ENCODE measurements around the gene CPA5. TPM values are rescaled to one million over a fixed set of nuclear protein-coding genes. Genes with fewer than 3 reads are reported as not detected.

Gene CPA5
- total RNA-seq, 1 experiment from 2014 or later, result not detected

- H3K18ac ChIP-seq (ENCODE audit: insufficient read length, low read depth, low read length), result no peak overlapping the region
- H3K79me1 ChIP-seq (ENCODE audit: insufficient read depth, low read depth, low read length, poor library complexity, severe bottlenecking), result no peaks in the 10 kb centered on the region
- H3K4ac ChIP-seq (ENCODE audit: low read depth, low read length), result no peak overlapping the region
- H4K20me1 ChIP-seq (ENCODE audit: control insufficient read depth, insufficient read depth, insufficient read length), result no peaks in the 10 kb centered on the region
- no peak overlapping the region for H4K91ac ChIP-seq (ENCODE audit: insufficient read length, low read depth, low read length)
- no peak overlapping the region for H3K4me2 ChIP-seq (ENCODE audit: insufficient read depth, insufficient read length, low read length)
- no peaks in the 10 kb centered on the region for H3K4me1 Mint-ChIP-seq
- H3T11ph ChIP-seq (ENCODE audit: low read length), result no peak overlapping the region
- peaks cover 2 to 4% (median 2%) of the 10 kb centered on the region in 3 experiments; a peak in 4 of 7 replicates for H3K36me3 Mint-ChIP-seq (ENCODE audit: insufficient read depth in 1 of 3, low read depth in 3 of 3)
- H2BK120ac ChIP-seq (ENCODE audit: low read depth, low read length, poor library complexity, severe bottlenecking), result no peak overlapping the region
- H3K56ac ChIP-seq (ENCODE audit: insufficient read length, low read depth, low read length), result no peak overlapping the region
- no peak overlapping the region for H3K4me3 Mint-ChIP-seq
- no peak overlapping the region for H2BK12ac ChIP-seq (ENCODE audit: insufficient read length, low read depth, low read length)
- H3K27ac Mint-ChIP-seq, result no peak overlapping the region
- no peak overlapping the region for H4K5ac ChIP-seq (ENCODE audit: insufficient read length, low read depth, low read length)
- no peak overlapping the region for H3K27ac ChIP-seq (ENCODE audit: insufficient read length, low read depth, low read length)
- H2BK5ac ChIP-seq (ENCODE audit: insufficient read length, low read length), result no peak overlapping the region
- no peak overlapping the region for H3K14ac ChIP-seq (ENCODE audit: insufficient read depth, low read length)
- TF ChIP-seq, protein P1, sequence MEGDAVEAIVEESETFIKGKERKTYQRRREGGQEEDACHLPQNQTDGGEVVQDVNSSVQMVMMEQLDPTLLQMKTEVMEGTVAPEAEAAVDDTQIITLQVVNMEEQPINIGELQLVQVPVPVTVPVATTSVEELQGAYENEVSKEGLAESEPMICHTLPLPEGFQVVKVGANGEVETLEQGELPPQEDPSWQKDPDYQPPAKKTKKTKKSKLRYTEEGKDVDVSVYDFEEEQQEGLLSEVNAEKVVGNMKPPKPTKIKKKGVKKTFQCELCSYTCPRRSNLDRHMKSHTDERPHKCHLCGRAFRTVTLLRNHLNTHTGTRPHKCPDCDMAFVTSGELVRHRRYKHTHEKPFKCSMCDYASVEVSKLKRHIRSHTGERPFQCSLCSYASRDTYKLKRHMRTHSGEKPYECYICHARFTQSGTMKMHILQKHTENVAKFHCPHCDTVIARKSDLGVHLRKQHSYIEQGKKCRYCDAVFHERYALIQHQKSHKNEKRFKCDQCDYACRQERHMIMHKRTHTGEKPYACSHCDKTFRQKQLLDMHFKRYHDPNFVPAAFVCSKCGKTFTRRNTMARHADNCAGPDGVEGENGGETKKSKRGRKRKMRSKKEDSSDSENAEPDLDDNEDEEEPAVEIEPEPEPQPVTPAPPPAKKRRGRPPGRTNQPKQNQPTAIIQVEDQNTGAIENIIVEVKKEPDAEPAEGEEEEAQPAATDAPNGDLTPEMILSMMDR (conservative IDR thresholded peaks at IDR 0.05), result no peak
- no peak overlapping the region for H3K23ac ChIP-seq (ENCODE audit: insufficient read length, low read depth, low read length)
- no peaks in the 10 kb centered on the region for H3K4me1 ChIP-seq (ENCODE audit: insufficient read depth, low read length)
- peaks cover 3% of the 10 kb centered on the region; the same call in 1 of the 2 replicates for H3K27me3 Mint-ChIP-seq (ENCODE audit: low read depth)
- no peak overlapping the region for H2AK5ac ChIP-seq (ENCODE audit: insufficient read length, low read length)
- no peak overlapping the region for H2AFZ ChIP-seq (ENCODE audit: low read length)
- no peaks in the 10 kb centered on the region for H3K23me2 ChIP-seq (ENCODE audit: insufficient read length, low read depth, low read length, poor library complexity, severe bottlenecking)
- no peaks in the 10 kb centered on the region for H3K79me2 ChIP-seq (ENCODE audit: insufficient read depth, low read length)
- peaks cover 0 to 6% of the 10 kb centered on the region in 2 experiments; a peak in 3 of 5 replicates for H3K9me3 Mint-ChIP-seq
- no peaks in the 10 kb centered on the region for H3K27me3 ChIP-seq (ENCODE audit: insufficient read depth, low read length)
- no peak overlapping the region for H2BK15ac ChIP-seq (ENCODE audit: low read depth, low read length)
- no peak for DNase-seq
- no peak overlapping the region for H4K8ac ChIP-seq (replicated peaks; ENCODE audit: insufficient read length, low read depth, low read length)
- no peaks in the 10 kb centered on the region for H3K9me3 ChIP-seq (ENCODE audit: control insufficient read depth, low read depth, low read length)
- WGBS (ENCODE audit: extremely low coverage, insufficient read length, low lambda C conversion rate), result no CpG with 5 or more reads among the region's 3 CpGs
- no peak overlapping the region for H3K9ac ChIP-seq (ENCODE audit: extremely low read depth, insufficient read length, low read length)
- H2BK20ac ChIP-seq (ENCODE audit: low read depth, low read length, poor library complexity, severe bottlenecking), result no peak overlapping the region
Observed at GRCh38 chr7:130387306-130387627, 42.7 kb downstream of the CPA5 start.
